ENCODE measurements around the gene CCHCR1.

Gene CCHCR1

GRCh38 chr6:31132806-31133205 lies 24.8 kb downstream of the CCHCR1 start:
- Histone ChIP-seq H3K27ac (no peak overlapping the region), H3K9me3 (ENCODE audit: control insufficient read depth, low read length) (no peaks in the 10 kb centered on the region), H3K79me2 (peaks cover 2% of the 10 kb centered on the region), H3K4me1 (peaks cover 6% of the 10 kb centered on the region), H3K4me3 (ENCODE audit: low read depth, low read length) (no peak overlapping the region), H2AFZ (no peak overlapping the region), H3K9ac (no peak overlapping the region), H3K4me2 (ENCODE audit: low read length) (no peak overlapping the region), H3K36me3 (ENCODE audit: control insufficient read depth, insufficient read depth, low read length) (no peaks in the 10 kb centered on the region), H3K27me3 (ENCODE audit: control insufficient read depth, insufficient read depth, low read length) (no peaks in the 10 kb centered on the region)
- no peak for TF ChIP-seq CTCF (IDR thresholded peaks at IDR 0.05)

GRCh38 chr6:31131595-31131994 lies 26.0 kb downstream of the CCHCR1 start:
- Histone ChIP-seq H3K27me3 (ENCODE audit: control insufficient read depth, insufficient read depth, low read length) (no peaks in the 10 kb centered on the region), H3K9me3 (ENCODE audit: control insufficient read depth, low read length) (no peaks in the 10 kb centered on the region), H3K27ac (no peak overlapping the region), H3K4me3 (ENCODE audit: low read depth, low read length) (no peak overlapping the region), H3K4me1 (peaks cover 7% of the 10 kb centered on the region), H2AFZ (no peak overlapping the region), H3K9ac (no peak overlapping the region), H3K79me2 (peaks cover 4% of the 10 kb centered on the region), H3K36me3 (ENCODE audit: control insufficient read depth, insufficient read depth, low read length) (no peaks in the 10 kb centered on the region), H3K4me2 (ENCODE audit: low read length) (no peak overlapping the region)
- TF ChIP-seq CTCF (IDR thresholded peaks at IDR 0.05): no peak

- TF ChIP-seq CTCF (IDR thresholded peaks at IDR 0.05): no peak
- Histone ChIP-seq H2AFZ (no peak overlapping the region), H3K4me1 (peaks cover 9% of the 10 kb centered on the region), H3K27ac (no peak overlapping the region), H3K9ac (no peak overlapping the region), H3K9me3 (ENCODE audit: control insufficient read depth, low read length) (no peaks in the 10 kb centered on the region), H3K79me2 (peaks cover 4% of the 10 kb centered on the region), H3K4me3 (ENCODE audit: low read depth, low read length) (no peak overlapping the region), H3K27me3 (ENCODE audit: control insufficient read depth, insufficient read depth, low read length) (no peaks in the 10 kb centered on the region), H3K4me2 (ENCODE audit: low read length) (no peak overlapping the region), H3K36me3 (ENCODE audit: control insufficient read depth, insufficient read depth, low read length) (no peaks in the 10 kb centered on the region)
Measured at GRCh38 chr6:31130751-31131150, 26.9 kb downstream of the CCHCR1 start.

- Histone ChIP-seq H3K36me3 (ENCODE audit: control insufficient read depth, insufficient read depth, low read length) (no peaks in the 10 kb centered on the region), H3K4me1 (peaks cover 18% of the 10 kb centered on the region), H3K4me3 (ENCODE audit: low read depth, low read length) (no peak overlapping the region), H3K27ac (no peak overlapping the region), H3K9ac (no peak overlapping the region), H3K9me3 (ENCODE audit: control insufficient read depth, low read length) (no peaks in the 10 kb centered on the region), H3K4me2 (ENCODE audit: low read length) (no peak overlapping the region), H2AFZ (no peak overlapping the region), H3K79me2 (peaks cover 4% of the 10 kb centered on the region), H3K27me3 (ENCODE audit: control insufficient read depth, insufficient read depth, low read length) (no peaks in the 10 kb centered on the region)
- no peak for TF ChIP-seq CTCF (IDR thresholded peaks at IDR 0.05)
Measured at GRCh38 chr6:31129130-31129529, 28.5 kb downstream of the CCHCR1 start.

GRCh38 chr6:31128093-31128676 lies 29.4 kb downstream of the CCHCR1 start:
- H3K4me1 ChIP-seq: peaks cover 26% of the 10 kb centered on the region
- peak overlapping the region; percentile 80 for H2AFZ ChIP-seq
- H3K79me2 ChIP-seq: peaks cover 4% of the 10 kb centered on the region
- H3K27ac ChIP-seq: no peak overlapping the region
- no peak overlapping the region for H3K4me2 ChIP-seq (ENCODE audit: low read length)
- H3K27me3 ChIP-seq (ENCODE audit: control insufficient read depth, insufficient read depth, low read length): no peaks in the 10 kb centered on the region
- peak; percentile 92 for TF ChIP-seq CTCF (IDR thresholded peaks at IDR 0.05)
- no peak overlapping the region for H3K9ac ChIP-seq
- no peaks in the 10 kb centered on the region for H3K36me3 ChIP-seq (ENCODE audit: control insufficient read depth, insufficient read depth, low read length)
- H3K9me3 ChIP-seq (ENCODE audit: control insufficient read depth, low read length): no peaks in the 10 kb centered on the region
- no peak overlapping the region for H3K4me3 ChIP-seq (ENCODE audit: low read depth, low read length)
